Peyer's patch (tissue), 4 donors: ENCODE measurements around the gene NR0B2. TPM values are rescaled to one million over a fixed set of nuclear protein-coding genes. Genes with fewer than 3 reads are reported as not detected.
A peak's percentile ranks its signal among the peaks of the same experiment; 100 is the strongest.
"Not testable (repeated sequence)": the region's sequence is repeated elsewhere in the genome, so short reads cannot be mapped to it uniquely, and the experiment has no call there.

ENCODE experiments used
- DNase-seq, 3 donors: peaks; one replicate each; pipeline ENCODE4 v3.0.0-alpha.2; 2017 to 2019
- H3K27ac ChIP-seq, 4 donors: fragments of 200-600 bp; sonication (generic); one replicate each; pipeline ENCODE4 v1.5.1; 2016 to 2019
- H3K27me3 ChIP-seq, 2 donors: fragments of 200-600 bp; sonication (generic); one replicate each; pipeline ENCODE4 v1.5.1; 2019
- H3K36me3 ChIP-seq, 3 donors: fragments of 200-600 bp; sonication (generic); one replicate each; pipeline ENCODE4 v1.5.1; 2016 to 2019
- H3K4me1 ChIP-seq, 4 donors: fragments of 200-600 bp; sonication (generic); one replicate each; pipeline ENCODE4 v1.5.1; 2016 to 2019
- H3K4me3 ChIP-seq, 4 donors: fragments of 200-600 bp; sonication (generic); 1 replicate in 3 of 4; 2 replicates in 1 of 4; pipeline ENCODE4 v1.5.1; 2016 to 2019; ENCODE audit warnings: mild to moderate bottlenecking in 1 of 4
- H3K9me3 ChIP-seq, 4 donors: fragments of 200-600 bp; sonication (generic); one replicate each; pipeline ENCODE4 v1.5.1; 2016 to 2019; ENCODE audit warnings: mild to moderate bottlenecking in 1 of 4
- POLR2A ChIP-seq, 2 donors: fragments of 450-650 bp; IDR thresholded peaks; one replicate each; pipeline ENCODE4 v1.5.1; 2017; ENCODE audit warnings: antibody characterized with exemption in 2 of 2, mild to moderate bottlenecking in 2 of 2, moderate library complexity in 2 of 2
- total RNA-seq, 4 donors: library from RNA; depleted of rRNA; stranded (reverse); fragments of >200 nt; gene quantifications; one replicate each; pipeline ENCODE4 v1.1.0, GENCODE V29; 2016
- TF ChIP-seq, protein P1 (sequence below), 6 experiments: fragments of 450-650 bp in 4 of 6; fragments of 200-600 bp in 2 of 6; sonication (generic) in 1 of 6; IDR thresholded peaks; one replicate each; pipeline ENCODE4 v1.5.1; 2017 to 2019; ENCODE audit warnings: antibody characterized with exemption in 6 of 6, mild to moderate bottlenecking in 3 of 6, moderate library complexity in 1 of 6

The NR0B2 gene
- total RNA-seq, 4 donors from 2014 or later: 16.2 to 46.4 (median 30.7) TPM; not detected in 1

DNA sequence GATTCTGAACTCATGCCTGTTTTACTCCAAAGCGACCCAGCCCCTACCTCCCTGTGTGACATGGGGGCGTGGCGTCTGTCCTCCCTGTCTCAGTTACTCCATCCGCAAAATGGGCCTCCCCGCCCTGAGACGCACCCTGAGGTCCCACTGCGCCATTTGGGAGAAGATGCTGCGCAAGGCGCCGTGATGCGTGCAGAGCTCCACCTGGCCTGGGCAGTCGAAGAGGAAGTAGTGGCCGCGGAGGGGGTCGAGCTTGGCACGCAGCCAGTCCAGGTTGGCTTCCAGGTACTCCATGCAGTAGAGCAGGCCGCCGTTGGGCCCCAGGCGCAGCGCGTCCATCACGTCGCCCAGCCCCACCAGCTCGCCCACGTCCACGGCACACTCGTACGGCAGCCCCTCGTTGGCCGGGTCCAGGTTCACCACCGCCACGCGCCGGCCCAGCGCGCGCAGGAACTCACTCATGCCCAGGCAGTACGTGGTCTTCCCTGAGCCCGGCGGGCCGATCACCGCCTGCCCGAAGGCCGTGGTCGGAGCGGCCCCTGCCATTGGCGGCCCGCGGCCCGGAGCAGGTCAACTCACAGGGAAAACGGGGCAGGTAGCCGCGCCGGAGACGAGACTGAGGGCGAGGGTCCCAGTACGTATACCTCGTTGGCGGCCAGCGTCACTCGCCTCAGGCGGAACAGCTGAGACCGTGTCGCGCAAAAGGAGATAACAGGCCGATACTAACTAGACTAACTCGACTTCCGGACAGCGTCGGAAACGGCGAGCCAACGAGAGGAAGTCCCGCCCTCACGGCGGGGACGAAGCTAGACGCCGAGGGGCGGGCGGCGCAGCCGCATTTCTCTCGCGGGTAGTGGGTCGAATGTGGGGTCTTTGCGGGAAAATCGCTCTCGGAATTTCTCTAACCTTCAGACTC lies 24.0 kb downstream of the NR0B2 start, which contains the start of gene GPN2:
Gene GPN2, minus strand, starts transcription at position 733 of the 916 bp plus-strand sequence. Its CDS starts 187 bp downstream, at position 546.
- Histone ChIP-seq H3K4me1 (peaks cover 0 to 24% (median 6%) of the 10 kb centered on the region in 4 donors), H3K27me3 (no peaks in the 10 kb centered on the region), H3K36me3 (peaks cover 0 to 69% (median 3%) of the 10 kb centered on the region in 3 donors), H3K9me3 (no peaks in the 10 kb centered on the region), H3K27ac (peak within 1 kb of the TSS; percentile 86 to 93 (median 90)), H3K4me3 (peak within 1 kb of the TSS; percentile 74 to 95 (median 84))
- peak; percentile 84 to 91 (median 86) for DNase-seq
- TF ChIP-seq, protein P1, sequence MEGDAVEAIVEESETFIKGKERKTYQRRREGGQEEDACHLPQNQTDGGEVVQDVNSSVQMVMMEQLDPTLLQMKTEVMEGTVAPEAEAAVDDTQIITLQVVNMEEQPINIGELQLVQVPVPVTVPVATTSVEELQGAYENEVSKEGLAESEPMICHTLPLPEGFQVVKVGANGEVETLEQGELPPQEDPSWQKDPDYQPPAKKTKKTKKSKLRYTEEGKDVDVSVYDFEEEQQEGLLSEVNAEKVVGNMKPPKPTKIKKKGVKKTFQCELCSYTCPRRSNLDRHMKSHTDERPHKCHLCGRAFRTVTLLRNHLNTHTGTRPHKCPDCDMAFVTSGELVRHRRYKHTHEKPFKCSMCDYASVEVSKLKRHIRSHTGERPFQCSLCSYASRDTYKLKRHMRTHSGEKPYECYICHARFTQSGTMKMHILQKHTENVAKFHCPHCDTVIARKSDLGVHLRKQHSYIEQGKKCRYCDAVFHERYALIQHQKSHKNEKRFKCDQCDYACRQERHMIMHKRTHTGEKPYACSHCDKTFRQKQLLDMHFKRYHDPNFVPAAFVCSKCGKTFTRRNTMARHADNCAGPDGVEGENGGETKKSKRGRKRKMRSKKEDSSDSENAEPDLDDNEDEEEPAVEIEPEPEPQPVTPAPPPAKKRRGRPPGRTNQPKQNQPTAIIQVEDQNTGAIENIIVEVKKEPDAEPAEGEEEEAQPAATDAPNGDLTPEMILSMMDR (IDR thresholded peaks at IDR 0.05): no peak
- TF ChIP-seq POLR2A (IDR thresholded peaks at IDR 0.05): peak; percentile 72 to 76

DNA sequence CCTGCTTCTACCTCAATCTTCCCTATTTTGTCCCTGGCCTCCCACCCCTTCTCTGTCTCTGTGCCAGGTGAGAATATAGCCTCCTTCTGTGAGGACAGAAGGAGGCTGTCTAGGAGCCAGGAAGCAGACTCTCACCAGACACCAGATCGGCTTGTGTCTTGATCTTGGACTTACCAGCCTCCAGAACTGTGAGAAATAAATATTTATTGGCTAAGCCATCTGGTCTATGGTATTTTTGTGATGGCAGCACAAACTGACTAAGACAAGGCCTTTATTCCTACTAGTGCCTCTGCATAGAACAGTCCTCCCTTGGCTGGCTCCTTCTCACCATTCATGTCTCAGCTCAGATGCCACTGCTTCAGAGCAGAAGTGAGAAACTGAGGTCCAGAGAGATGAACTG lies 25.5 kb downstream of the NR0B2 start:
- no peaks in the 10 kb centered on the region for H3K27me3 ChIP-seq
- no peak overlapping the region for H3K27ac ChIP-seq
- TF ChIP-seq, protein P1 (IDR thresholded peaks at IDR 0.05): no peak
- TF ChIP-seq POLR2A (IDR thresholded peaks at IDR 0.05): no peak
- no peak for DNase-seq
- no peaks in the 10 kb centered on the region for H3K9me3 ChIP-seq
- H3K4me1 ChIP-seq: peaks cover 0 to 24% (median 6%) of the 10 kb centered on the region in 4 donors
- peaks cover 0 to 69% (median 3%) of the 10 kb centered on the region in 3 donors for H3K36me3 ChIP-seq
- no peak overlapping the region for H3K4me3 ChIP-seq

DNA sequence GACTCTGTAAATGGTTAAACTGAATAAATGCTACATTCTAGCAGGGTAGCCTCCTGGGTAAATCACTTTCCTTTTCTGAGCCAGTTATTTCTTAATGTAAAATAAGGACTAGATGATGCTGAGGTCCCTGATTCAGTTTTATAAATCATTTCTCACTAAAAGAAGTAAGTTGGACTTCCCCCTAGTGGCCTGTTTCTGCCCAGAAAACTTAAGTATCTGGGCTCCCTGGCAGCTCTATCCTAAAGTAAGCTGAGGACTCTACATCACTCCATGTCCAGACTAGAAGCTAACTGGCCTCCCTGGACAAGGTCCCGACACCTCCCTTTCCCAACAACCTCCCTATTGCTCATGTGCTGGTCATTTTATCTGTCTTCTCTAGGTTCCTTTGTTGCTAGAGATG lies 26.6 kb downstream of the NR0B2 start:
- DNase-seq: no peak
- TF ChIP-seq, protein P1 (IDR thresholded peaks at IDR 0.05): peak in 3 of 6 experiments; percentile 37 to 46 (median 40)
- no peak for TF ChIP-seq POLR2A (IDR thresholded peaks at IDR 0.05)
- Histone ChIP-seq H3K27ac (no peak overlapping the region), H3K9me3 (no peaks in the 10 kb centered on the region), H3K36me3 (peaks cover 0 to 69% (median 3%) of the 10 kb centered on the region in 3 donors), H3K4me3 (no peak overlapping the region), H3K4me1 (peaks cover 0 to 24% (median 6%) of the 10 kb centered on the region in 4 donors), H3K27me3 (no peaks in the 10 kb centered on the region)

DNA sequence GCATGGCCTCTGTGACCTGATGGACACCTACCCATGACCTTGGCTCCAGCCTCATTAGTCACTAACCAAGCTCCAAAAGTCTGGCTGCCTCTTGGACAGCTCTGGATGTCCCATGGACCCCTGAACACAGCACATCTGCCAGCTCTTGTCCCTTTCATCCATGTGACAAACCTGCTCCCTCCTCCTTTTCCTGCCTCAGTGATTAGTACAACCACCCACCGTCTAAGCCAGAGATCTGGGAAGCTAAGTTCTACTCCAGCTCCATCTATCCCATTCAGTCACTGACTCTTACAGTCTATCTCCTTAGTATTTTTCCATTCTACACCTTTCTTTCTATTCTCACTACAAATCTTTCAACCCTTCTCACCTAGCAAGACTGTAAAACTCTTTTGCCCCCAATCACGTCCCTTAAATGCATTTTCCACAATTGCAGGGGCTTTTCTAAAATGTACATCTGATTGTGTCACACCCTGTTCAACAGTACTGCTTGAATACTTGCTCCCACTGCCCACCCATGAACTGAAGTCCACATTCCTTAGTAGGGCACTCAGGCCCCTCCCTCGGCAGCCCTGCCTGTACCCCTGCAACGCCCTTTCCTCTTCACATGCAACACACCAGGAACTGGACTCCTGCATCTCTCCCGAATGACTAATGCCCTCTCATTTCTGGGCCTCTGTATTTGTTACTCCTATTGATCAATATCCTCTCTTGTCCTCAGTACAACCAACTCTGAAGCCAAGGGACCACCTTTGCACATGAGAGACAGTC lies 30.9 kb downstream of the NR0B2 start:
- no peaks in the 10 kb centered on the region for H3K27me3 ChIP-seq
- H3K4me3 ChIP-seq: no peak overlapping the region
- DNase-seq: no peak
- TF ChIP-seq, protein P1 (IDR thresholded peaks at IDR 0.05): no peak
- TF ChIP-seq POLR2A (IDR thresholded peaks at IDR 0.05): no peak
- no peak overlapping the region for H3K27ac ChIP-seq
- H3K36me3 ChIP-seq: peaks cover 0 to 99% (median 3%) of the 10 kb centered on the region in 3 donors
- H3K9me3 ChIP-seq: no peaks in the 10 kb centered on the region
- peaks cover 0 to 7% (median 0%) of the 10 kb centered on the region in 4 donors for H3K4me1 ChIP-seq

DNA sequence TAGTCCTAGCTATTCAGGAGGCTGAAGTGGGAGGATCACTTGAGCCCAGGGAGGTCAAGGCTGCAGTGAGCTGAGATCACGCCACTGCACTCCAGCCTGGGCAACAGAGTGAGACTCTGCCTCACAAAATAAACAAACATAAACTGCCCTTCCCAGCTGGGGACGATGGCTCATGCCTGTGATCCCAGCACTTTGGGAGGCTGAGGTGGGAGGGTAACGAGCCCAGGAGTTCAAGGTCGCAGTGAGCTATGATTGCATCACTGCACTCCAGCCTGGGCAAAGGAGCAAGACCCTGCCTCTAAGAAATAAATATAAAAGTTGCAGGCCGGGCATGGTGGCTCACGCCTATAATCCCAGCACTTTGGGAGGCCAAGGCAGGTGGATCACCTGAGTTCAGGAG lies 32.2 kb downstream of the NR0B2 start:
- Histone ChIP-seq H3K4me1 (peaks cover 0 to 18% (median 0%) of the 10 kb centered on the region in 4 donors), H3K36me3 (peaks cover 0 to 90% (median 3%) of the 10 kb centered on the region in 3 donors)
- H3K27me3 ChIP-seq, H3K27ac ChIP-seq, H3K9me3 ChIP-seq, DNase-seq, H3K4me3 ChIP-seq: not testable (repeated sequence)
